Stimulated activated CD8-positive, alpha-beta memory T cell treated with anti-CD3 and anti-CD28 coated beads, Interleukin-12 subunit alpha, Interleukin-12 subunit beta, amount 100 ng/mL, for 1 hour (primary cell): ENCODE measurements around the gene GNPTG.
A peak's percentile ranks its signal among the peaks of the same experiment; 100 is the strongest.

Experiments
- DNase-seq: peaks from one replicate; pipeline ENCODE4 v3.0.0-alpha.2; 2020; ENCODE audit warnings: low read depth

GNPTG gene

DNA sequence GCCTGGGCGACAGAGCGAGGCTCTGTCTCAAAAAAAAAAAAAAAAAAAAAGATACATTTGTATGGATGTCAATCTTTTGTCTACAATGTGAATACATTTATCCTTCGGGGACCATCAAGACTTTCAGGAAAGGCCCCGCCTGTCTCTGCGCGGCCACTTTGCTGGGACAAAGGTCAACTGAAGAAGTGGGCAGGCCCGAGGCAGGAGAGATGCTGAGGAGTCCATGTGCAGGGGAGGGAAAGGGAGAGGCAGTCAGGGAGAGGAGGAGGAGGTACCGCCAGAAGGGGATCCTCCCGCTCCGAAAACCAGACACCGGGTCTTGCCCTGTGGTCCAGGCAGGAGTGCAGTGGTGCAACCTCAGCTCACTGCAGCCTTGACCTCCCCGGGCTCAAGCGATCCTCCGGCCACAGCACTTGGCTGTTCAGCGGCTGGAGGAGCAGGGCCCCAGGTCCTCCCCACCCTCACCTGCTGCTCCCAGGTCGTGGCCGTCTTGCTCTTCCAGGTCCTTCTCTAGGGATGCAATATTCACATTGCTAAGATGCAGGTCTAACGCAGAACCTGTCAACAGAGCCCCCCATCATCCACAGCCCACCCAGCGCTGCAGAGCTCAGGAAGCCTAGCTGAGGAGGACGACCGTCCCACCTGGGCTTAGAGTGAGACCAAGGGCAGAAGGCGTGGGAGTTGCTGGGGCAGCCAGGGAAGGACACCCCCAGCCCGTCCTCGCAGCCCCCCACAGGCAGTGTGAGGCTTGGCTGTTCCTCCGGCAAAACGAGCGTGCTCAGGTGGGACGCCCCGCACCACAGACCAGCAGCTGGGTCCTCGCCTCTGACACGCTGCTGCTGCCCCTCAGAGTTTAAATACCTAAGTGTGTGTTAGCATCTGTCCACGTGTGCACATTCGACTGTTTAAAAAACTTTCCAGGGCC lies 19.6 kb downstream of the GNPTG start:
- DNase-seq, result no peak

DNA sequence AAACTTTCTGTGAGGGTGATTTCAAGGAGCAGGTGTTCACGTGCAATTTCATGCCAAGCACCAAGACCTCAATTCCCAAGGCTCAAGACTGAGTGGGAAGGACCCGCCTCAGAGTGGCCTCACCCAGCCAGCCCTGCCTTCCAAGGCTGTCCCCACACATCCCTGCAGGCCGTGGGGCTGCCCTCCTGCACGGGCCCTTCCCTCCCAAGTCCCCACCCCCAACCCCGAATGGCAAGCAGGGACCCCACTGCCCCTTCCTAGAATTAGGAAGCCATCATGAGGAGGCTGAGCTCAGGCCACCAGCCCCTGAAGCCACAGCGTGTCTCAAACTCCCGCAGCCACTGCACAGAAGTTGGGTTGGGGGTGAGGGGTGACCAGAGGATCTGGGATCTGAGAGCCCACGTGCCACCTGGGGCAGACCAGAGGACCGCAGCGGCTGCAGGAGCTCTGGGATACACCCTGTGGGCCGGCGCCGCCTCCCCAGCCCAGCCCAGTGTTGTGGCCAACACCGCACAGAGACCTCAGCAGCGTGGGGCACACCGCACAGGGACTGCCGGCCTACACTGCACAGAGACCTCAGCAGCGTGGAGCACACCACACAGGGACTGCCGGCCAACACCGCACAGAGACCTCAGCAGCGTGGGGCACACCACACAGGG lies 20.7 kb downstream of the GNPTG start:
- DNase-seq, result no peak

DNA sequence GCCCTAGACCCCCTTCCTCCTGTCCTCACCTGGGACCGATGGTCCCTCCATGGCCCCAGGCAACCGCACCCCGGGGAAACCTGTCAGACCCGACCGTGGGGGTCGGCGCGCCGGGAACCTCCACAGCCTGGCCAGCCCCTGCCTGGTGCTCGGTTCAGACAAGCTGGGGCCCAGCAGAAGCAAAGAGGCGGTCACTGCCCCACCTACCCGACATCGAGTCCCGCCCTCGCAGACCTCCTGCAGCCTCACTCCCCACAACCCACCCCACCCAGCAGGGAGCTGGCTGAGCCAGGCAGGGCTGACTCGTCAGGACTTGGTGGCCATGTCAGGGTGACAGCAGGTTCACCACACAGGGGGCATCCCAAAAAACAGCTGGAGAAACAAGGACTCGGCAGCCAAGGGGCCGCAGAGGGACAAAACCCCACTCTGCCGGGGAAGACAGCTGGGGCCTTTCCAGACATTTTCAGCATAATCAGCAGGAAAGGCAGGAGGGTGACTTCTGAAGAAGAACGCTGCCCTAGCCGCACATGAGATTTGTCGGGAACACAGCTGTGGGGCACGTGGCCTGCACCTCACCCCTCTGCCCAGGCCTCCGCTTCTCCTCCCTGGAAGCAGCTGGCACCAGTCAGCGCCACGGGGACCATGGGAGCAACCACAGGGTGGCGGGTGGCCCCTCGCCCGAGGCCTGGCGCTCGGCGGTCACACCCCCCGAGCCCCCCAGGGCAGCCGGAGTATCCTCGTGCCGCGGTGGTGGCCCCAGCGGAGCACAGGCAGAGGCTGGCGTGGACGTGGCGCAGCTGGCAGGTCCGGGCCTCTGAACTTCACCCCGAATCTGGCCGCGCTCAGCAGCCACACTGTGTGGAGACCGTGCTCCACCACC lies 22.9 kb downstream of the GNPTG start:
- DNase-seq, result no peak

DNA sequence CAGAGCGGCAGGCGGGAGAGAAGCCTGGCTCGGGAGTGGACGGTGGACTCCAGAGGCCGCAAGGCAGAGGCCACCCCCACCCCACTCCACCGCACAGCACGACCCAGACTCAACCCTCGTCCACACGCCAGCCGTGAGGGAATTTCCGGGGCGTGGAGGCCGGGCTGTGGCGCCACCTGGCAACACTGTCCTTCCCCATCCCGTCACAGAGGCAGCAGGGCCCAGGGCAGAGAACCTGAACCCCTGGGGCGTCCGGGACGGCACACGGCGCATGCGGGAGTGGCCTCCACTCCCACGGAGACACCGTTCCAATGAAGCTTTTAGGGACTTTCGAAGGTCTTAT lies 23.5 kb downstream of the GNPTG start:
- DNase-seq, result no peak

GRCh38 chr16:1375741-1376410 lies 24.1 kb downstream of the GNPTG start:
- no peak for DNase-seq

- no peak for DNase-seq
Measured at GRCh38 chr16:1377406-1378010, 25.8 kb downstream of the GNPTG start.

- DNase-seq, result no peak
Measured at GRCh38 chr16:1378087-1378803, 26.5 kb downstream of the GNPTG start.

DNA sequence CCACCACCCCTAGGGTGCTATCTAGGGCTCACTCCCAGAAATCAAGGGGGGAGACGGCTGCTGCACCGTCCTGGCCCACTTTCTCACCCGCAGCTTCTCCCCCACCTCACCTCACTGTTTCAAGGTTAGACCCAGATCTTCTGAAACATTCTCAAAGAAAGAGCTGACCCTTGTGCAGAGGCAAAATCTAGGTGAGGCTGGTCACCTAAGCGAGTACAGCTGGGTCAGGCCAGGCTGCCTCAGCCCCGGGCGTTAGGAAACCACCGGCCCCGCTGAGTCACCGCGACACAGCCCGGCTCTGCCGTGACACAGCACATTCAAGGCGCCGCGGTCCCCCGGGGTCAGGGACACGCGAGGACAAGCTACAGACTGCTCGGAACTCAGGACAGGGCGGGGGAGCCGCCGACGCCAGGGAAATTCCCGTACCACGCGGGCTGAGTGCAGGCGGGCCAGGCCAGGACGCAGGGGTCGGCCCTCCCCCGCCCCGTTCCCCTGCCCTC lies 27.1 kb downstream of the GNPTG start:
- peak; percentile 27 for DNase-seq

- peak; percentile 45 for DNase-seq
Measured at GRCh38 chr16:1379304-1380076, 27.8 kb downstream of the GNPTG start.

DNA sequence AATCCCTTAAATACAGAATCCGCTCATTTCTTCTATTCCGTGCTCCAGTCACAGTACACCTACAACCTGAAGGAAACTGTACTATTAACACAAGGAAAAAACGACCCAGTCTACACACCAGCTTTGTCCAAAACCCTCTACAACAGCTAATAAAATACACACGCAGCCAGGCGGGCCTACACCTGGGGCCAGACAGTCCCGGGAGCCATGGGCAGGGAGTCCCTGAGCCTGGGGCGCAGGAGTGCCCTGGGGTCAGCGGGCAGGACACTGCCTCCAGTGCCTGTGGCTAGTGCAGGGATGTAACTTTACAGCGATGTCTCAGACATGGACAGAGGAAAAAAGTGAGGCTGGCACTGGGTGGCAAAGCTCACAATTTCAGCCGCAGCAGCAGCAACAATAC lies 28.5 kb downstream of the GNPTG start:
- DNase-seq, result no peak

DNA sequence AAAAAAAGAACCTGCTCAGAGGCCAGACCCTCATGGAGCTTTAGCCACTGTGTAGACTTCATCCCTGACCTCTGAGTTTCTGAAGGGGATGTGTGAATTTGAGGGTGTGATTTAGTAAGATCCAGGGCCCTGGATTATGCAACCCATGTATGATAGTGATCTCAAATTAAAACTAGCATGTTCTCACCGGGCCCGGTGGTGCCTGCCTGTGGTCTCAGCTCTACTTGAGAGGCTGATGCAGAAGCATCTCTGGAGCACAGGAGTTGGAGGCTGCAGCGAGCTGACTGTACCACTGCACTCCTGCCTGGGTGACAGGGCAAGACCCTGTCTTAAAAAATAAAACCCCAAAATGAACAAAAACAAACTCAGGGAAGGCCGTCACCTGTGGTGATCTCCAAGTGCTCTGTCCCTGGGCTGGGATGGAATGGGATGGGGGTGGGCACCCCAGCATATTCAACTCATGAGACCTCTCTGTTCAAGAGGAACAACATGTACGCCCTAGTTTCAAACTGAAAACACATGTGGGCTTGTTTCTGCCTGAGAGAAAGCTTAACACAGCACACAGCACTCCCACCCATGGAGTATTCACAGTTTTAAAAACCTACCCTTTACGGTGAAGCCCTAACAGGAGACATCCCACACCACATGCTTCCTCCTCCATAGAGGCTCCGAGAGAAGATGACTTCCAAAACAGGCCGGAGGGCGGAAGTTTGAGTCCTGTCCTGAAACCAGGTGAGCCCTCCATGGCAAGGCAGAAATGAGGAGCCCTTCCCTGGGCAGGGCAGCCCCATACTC lies 30.1 kb downstream of the GNPTG start:
- no peak for DNase-seq

DNA sequence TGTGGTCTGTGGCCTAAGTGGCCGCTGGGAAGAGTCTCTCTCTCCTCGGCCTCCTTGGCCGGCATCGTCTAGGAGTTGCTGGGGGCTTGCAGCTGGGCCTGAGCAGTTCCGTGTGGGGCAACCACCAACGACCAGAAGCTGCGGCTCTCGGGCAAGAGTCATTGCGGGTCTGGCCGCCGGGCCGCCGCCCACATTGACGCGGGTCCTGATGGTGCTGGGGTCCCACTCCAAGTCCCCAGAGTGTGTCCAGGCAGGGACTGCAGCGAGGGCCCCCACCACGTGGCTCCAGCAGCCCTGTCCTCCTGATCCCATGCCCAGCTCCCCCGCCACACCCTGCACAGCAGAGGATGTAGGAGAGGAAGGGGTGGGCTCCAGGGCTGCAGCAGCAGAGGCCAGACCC lies 31.8 kb downstream of the GNPTG start:
- DNase-seq, result no peak

DNA sequence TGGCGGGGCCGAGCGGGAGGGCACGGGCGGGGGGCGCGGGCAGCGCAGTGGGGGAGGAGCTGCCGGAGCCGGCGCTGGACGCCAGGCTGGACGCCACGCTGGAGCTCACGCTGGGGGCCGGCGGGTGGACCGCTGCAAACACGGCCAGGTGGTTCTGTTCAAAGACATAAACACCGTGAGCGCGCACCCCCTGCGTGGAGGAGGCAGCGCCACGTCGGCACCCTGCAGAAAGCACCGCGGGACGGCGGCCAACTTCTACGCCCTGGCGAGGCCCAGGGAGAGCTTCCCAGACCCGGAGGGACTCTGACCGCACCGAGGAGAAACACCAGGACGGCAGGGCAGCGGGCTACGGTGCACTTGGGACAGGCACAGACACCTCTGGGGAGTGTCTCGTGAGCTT lies 33.5 kb downstream of the GNPTG start:
- no peak for DNase-seq

DNA sequence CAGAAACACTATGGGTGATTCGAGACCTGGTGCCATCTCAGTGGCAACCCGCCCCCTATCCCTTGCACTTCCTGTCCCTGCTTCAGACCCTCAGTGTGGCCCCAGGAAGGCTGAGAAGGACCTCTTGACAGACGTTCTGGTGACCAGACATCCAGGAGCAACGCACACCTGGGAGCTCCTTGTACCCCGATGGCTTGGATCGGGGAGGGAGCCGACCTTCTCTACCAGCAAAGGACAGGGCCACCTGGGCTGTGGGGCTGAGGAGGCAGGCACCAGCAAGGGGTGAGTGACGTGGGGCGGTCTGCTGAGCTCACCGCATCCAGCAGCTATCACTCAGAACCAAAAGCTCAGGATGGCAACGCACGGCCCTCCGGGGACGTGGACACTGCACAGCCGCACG lies 35.6 kb downstream of the GNPTG start:
- DNase-seq, result no peak

DNA sequence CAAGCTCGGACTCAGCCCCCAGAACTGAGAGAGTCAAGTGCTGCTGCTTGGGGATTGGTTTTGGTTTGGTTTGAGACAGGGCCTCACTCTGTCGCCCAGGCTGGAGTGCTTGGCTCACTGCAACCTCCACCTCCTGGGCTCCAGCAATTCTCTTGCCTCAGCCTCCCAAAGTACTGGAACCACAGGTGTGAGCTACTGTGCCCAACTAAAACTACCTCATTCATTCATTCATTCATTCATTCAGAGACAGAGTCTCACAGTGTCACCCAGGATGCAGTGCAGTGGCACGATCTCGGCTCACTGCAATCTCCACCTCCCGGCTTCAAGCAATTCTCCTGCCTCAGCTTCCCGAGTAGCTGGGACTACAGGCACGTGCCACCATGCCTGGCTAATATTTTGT lies 38.0 kb downstream of the GNPTG start:
- no peak for DNase-seq

GRCh38 chr16:1390239-1390779 lies 38.6 kb downstream of the GNPTG start:
- no peak for DNase-seq

GRCh38 chr16:1392826-1393225 lies 41.1 kb downstream of the GNPTG start:
- no peak for DNase-seq

DNA sequence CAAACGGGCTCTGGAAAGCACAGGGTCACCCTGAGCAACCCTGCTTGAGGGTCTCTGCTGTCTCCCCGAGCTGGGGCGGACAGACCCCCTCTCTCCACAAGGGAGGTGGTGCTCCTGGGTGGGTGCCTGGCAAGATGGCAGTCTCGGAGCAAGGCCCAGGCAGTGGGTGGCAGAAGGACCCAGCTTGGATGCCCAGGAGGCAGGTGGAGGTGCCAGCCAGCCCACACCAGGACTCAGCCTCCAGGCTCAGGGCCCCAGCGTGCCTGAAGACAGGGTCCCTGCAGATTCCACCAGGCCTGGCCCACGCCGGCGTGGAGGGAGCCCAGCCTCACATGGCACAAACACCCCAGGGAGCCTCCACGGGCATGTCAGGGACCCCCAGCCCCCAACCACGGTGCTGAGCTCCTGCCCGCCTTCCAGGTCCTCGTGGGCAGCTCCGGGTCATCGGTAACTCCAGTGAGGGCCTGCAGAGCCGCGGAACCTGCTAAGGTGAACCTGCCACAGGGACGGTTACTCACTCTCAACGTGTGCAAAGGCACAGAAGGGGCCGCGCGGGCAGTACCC lies 42.0 kb downstream of the GNPTG start:
- no peak for DNase-seq
